Ascending aorta (tissue), 2 donors: ENCODE results near the gene RREB1. TPM values are rescaled to one million over a fixed set of nuclear protein-coding genes. Genes with fewer than 3 reads are reported as not detected.

Experiments
- DNase-seq, 2 donors: peaks; one replicate each; pipeline ENCODE4 v3.0.0-alpha.2; 2019; ENCODE audit warnings: low spot score in 2 of 2
- H3K27ac ChIP-seq, 2 donors: fragments of 200-600 bp; sonication (generic); one replicate each; pipeline ENCODE4 v1.5.1; 2016 to 2017; ENCODE audit warnings: mild to moderate bottlenecking in 1 of 2
- H3K27me3 ChIP-seq: fragments of 200-600 bp; sonication (generic); one replicate; pipeline ENCODE4 v1.5.1; 2017
- H3K36me3 ChIP-seq, 2 donors: fragments of 200-600 bp; sonication (generic); one replicate each; pipeline ENCODE4 v1.5.1; 2016
- H3K4me1 ChIP-seq, 2 donors: fragments of 200-600 bp; sonication (generic); one replicate each; pipeline ENCODE4 v1.5.1; 2016 to 2017; ENCODE audit warnings: mild to moderate bottlenecking in 1 of 2
- H3K4me3 ChIP-seq, 2 donors: fragments of 200-600 bp; sonication (generic); one replicate each; pipeline ENCODE4 v1.5.1; 2016 to 2017; ENCODE audit warnings: mild to moderate bottlenecking in 1 of 2
- H3K9me3 ChIP-seq, 2 donors: fragments of 200-600 bp; sonication (generic); one replicate each; pipeline ENCODE4 v1.5.1; 2016
- CTCF ChIP-seq, 3 experiments: fragments of 200-600 bp in 2 of 3; fragments of 450-650 bp in 1 of 3; sonication (generic) in 2 of 3; IDR thresholded peaks; one replicate each; pipeline ENCODE4 v1.5.1; 2016 to 2019; ENCODE audit warnings: antibody characterized with exemption in 3 of 3, mild to moderate bottlenecking in 1 of 3, moderate library complexity in 1 of 3
- intact Hi-C: fragments of 100-400 bp; cut with DNase I; formaldehyde crosslinking; loops from one replicate; pipeline ENCODE4 v1.15.1; 2023
- total RNA-seq: library from RNA; depleted of rRNA; stranded (reverse); fragments of >200 nt; gene quantifications from one replicate; pipeline ENCODE4 v1.1.0, GENCODE V29; 2016

RREB1 gene
- total RNA-seq, 1 donor from 2014 or later: 48.9 TPM

GRCh38 chr6:7132398-7133035 lies 24.8 kb downstream of the RREB1 start:
- intact Hi-C loops: no loop called here
- no peak overlapping the region for H3K4me3 ChIP-seq

GRCh38 chr6:7134999-7135745 lies 27.4 kb downstream of the RREB1 start:
- Histone ChIP-seq H3K36me3 (no peaks in the 10 kb centered on the region), H3K4me3 (no peak overlapping the region), H3K27me3 (no peaks in the 10 kb centered on the region), H3K9me3 (no peaks in the 10 kb centered on the region), H3K27ac (no peak overlapping the region), H3K4me1 (peaks cover 0 to 3% of the 10 kb centered on the region in 2 donors)
- DNase-seq: no peak
- no peak for TF ChIP-seq CTCF (IDR thresholded peaks at IDR 0.05)
- intact Hi-C loops: no loop called here

More at GRCh38 chr6:7132398-7133035, 24.8 kb downstream of the RREB1 start:
- Histone ChIP-seq H3K27ac (no peak overlapping the region), H3K9me3 (no peaks in the 10 kb centered on the region), H3K27me3 (no peaks in the 10 kb centered on the region), H3K36me3 (no peaks in the 10 kb centered on the region), H3K4me1 (no peaks in the 10 kb centered on the region)
- DNase-seq: no peak
- no peak for TF ChIP-seq CTCF (IDR thresholded peaks at IDR 0.05)

GRCh38 chr6:7135755-7136154 lies 28.0 kb downstream of the RREB1 start:
- no peaks in the 10 kb centered on the region for H3K27me3 ChIP-seq
- no peak for TF ChIP-seq CTCF (IDR thresholded peaks at IDR 0.05)
- no peak overlapping the region for H3K4me3 ChIP-seq
- H3K4me1 ChIP-seq: peaks cover 0 to 7% of the 10 kb centered on the region in 2 donors
- DNase-seq: no peak
- intact Hi-C loops: no loop called here
- no peaks in the 10 kb centered on the region for H3K9me3 ChIP-seq
- no peaks in the 10 kb centered on the region for H3K36me3 ChIP-seq
- no peak overlapping the region for H3K27ac ChIP-seq

- H3K36me3 ChIP-seq: no peaks in the 10 kb centered on the region
- intact Hi-C loops: no loop called here
- peaks cover 0 to 11% of the 10 kb centered on the region in 2 donors for H3K4me1 ChIP-seq
- TF ChIP-seq CTCF (IDR thresholded peaks at IDR 0.05): no peak
- H3K27ac ChIP-seq: peak overlapping the region; percentile 2 to 59
- no peaks in the 10 kb centered on the region for H3K27me3 ChIP-seq
- H3K4me3 ChIP-seq: no peak overlapping the region
- no peaks in the 10 kb centered on the region for H3K9me3 ChIP-seq
- peak in 1 of 2 donors; percentile 62 for DNase-seq
Observed at GRCh38 chr6:7136859-7137334, 29.1 kb downstream of the RREB1 start.

GRCh38 chr6:7137335-7138045 lies 29.7 kb downstream of the RREB1 start:
- H3K27ac ChIP-seq: peak overlapping the region; percentile 45 to 59
- DNase-seq: peak in 1 of 2 donors; percentile 75
- H3K9me3 ChIP-seq: no peaks in the 10 kb centered on the region
- H3K36me3 ChIP-seq: no peaks in the 10 kb centered on the region
- peaks cover 0 to 14% of the 10 kb centered on the region in 2 donors for H3K4me1 ChIP-seq
- no peaks in the 10 kb centered on the region for H3K27me3 ChIP-seq
- peak overlapping the region in 1 of 2 donors; percentile 20 for H3K4me3 ChIP-seq
- intact Hi-C loops: no loop called here
- TF ChIP-seq CTCF (IDR thresholded peaks at IDR 0.05): no peak
